HG02938 (cell line): ENCODE data around the gene ZHX3.

Experiments used
- ATAC-seq: cut with Tn5 transposase; IDR thresholded peaks from one replicate; pipeline ENCODE4 v1.9.1; 2021; ENCODE audit warnings: mild to moderate bottlenecking, moderate library complexity; ENCODE audit not compliant: unreplicated experiment

Gene ZHX3

DNA sequence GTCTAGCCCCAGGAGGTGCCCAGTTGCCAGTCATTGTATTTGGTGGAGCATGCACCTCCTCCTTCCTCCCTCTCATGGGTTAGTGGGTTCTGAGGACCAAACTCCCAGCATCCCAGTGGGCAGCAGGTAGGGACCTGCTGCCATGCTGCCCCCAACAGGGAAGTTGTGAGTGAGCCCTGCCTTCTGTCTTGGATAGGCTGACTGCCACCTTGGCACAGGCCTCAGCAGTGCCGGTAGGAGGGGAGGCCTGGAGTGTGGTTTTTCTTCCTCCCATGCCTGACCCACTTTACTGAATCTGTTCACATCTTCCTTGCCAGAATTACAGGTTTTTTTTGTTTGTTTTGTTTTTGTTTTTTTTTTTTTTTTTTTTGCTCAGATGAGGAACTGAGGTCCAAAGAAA is 155.6 kb downstream of the ZHX3 start:
- ATAC-seq = no peak

DNA sequence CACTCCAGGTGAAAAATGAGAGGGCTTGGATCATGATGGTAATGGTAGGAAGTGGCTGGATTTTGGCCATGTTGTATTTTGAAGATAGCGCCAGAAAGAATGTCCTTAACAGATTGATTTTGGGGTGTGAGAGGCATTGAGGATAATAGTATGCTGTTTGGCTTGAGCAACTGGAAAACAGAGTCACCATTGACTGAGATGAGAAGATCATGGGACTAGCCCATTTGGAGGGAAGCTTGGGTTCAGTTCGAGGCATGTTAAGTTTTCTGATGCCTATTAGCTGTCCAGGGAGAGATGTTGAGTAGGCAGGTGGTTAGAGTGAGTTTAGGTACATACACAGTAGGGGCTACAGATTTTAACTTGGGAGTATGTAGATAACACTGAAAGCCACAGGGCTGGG is 156.8 kb downstream of the ZHX3 start:
- ATAC-seq = no peak

DNA sequence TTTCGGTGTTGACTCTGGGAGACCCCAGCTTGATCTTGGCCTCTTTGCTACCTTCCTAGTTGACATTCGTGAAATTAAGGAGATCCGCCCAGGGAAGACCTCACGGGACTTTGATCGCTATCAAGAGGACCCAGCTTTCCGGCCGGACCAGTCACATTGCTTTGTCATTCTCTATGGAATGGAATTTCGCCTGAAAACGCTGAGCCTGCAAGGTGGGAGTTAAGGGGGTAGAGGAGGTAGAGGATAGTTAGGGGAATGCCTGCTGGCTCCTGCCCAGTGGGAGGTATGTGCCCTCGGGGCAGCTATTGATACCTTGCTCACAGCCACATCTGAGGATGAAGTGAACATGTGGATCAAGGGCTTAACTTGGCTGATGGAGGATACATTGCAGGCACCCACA is 158.0 kb downstream of the ZHX3 start:
- no peak for ATAC-seq

DNA sequence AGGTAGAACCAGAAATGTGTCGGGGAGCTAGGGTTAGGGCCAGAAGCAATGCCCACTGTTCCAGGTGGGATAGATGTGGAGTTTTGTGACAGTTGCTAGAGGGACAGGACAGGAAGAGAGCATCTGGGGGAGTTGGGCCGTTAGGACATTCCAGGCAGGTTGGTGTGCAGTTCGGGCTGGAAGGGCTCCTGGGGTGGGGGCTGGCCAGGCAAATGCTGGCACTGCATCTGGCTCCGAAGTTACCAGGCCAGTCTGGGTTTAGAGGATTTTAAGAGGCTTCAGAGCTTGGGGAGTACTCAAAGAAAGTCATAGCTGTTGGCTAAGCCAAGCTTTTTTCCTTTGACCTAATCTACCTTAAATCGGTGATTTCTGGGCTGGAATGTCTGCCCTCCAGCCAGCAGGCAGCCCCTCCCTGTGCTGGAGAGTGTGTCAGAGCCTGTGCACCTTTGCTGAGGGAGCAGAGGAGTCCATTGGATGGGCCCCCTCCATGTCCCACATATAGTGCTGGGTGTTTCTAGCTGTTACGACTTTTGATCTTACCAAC is 159.4 kb downstream of the ZHX3 start:
- ATAC-seq = no peak

DNA sequence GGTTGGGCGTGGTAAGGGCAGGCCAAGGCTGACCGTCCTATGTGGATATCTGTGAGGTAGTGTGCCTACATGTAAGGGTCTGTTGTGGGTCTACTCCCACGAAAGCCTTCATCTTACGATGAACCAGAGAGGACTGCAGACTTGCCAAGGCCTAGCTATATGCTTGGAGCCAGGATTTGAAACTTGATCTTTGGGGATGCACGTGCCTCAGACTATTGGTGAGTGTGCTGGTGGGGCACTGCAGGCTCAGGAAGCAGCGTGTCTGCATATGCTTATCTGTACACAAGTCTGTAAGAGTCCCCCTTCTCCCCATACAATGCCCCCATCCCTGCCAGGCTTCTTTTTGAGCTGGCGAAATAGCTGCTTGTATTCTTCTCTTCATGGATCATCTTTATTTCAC is 162.3 kb downstream of the ZHX3 start:
- ATAC-seq = no peak

DNA sequence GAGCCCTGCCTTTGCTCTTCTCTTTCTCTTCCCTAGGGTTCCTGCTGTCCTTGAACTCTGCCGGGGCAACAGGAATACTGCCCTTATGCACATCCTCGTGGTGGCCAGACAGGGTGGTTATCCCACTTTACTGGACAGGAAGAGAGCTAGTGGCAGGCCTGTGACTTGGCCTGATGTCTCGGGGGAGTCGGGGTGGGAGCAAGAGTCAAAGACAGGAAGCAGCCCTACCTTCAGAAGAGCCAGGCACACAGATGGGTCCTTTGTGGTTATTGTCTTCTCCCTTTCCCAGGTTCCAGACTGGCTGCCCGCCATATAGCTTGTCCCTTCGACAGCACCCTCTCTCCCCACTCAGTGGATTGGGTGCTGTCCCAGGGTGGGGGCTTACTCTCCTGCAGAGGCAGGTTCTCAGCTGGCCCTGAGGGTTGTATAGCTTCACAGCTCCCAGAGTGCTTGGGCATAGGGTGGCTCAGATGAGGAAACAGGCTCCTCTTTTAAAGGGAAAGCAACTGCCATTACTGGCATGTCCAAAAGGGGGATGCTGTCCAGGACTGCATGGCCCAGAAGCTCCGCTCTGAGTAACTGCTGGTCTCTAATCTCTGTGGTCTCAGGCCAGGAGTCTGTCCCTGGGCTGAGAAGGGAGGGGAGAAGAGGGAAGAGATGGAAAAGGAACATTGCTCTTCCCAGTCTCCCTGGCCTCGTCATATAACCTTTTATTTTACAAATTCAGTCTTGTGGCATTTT is 162.9 kb downstream of the ZHX3 start:
- ATAC-seq = no peak

DNA sequence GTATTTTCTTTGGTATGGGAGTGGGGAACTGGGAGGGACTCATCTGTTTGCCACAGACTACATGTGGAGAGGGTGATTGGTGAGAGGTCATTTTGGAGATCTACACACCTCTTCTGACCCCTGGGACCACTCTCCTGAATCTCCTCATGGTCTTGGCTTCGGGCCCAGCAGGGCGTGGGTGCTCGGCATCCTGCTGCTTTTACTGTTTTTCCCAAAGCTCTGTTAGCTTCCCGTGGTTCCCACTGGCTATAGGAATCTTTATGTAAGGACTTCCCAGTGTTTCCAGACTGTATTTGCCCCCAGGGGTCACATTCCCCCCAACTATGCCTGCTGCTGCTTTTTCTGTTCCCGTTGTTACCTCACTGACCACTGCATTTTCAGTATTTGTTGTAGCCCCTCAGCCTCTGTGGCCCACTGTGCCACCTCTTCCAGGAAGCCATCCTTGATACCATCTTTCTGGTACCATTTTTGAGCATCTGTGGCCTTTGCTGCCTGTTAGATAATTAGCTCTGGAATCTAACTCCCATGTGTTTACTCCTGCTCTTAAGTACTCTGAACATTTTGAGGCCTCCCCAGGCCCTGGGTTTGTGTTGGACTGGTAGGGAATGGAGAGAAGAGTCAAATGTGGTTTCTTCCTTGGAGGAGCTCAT is 165.3 kb downstream of the ZHX3 start:
- ATAC-seq = no peak

DNA sequence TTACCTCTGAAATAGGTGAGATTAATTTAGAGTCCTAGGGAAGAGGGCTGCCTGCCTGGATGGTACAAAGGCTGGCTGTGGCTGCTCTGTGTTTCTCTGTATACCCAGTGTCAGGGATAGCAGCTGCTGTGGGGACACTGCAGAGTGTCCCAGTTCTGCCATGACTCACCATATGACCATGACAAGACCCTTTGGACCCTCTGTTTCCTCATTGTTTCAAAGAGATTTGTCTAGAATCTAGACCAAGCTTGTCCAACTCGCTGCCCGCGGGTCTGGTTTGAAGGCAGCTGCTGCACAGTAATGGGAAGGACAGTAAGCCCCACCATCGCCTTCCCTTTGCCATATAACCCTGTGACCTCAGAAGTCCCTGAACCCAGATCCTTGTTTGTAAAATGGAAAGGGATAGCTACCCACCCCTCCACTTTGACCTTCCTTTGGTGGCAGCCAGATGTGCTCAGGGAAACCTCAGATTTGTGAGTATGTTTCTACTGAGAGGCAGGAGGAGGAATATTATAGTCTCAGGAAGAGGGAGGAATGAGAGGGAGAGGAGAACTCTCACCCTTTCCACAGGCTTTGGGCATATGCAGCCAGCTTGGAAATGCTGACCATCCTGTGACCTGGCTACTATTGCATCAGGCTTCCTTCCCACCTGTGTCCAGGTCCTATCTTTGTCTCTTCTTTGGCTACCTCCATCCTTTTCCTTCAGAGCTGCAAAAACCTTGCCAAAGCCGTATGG is 166.2 kb downstream of the ZHX3 start:
- no peak for ATAC-seq

DNA sequence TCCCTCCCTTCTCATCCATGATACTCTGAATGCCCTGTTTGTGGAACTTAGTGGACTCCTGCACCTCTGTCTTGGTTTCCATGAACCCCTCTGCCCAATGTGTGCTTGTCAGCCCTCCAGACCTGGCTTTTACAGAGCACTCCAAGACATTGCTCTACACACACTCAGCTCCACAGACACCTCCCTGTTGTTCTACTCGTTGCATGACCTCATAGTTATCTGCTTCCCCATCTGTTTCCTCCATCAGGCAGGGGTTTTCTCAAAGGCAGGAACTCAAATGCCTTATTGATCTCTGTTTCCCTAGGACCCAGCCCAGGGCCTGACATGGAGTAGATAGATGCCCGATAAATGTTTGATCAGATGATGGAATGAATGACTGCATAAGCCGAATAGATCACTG is 166.9 kb downstream of the ZHX3 start:
- no peak for ATAC-seq

DNA sequence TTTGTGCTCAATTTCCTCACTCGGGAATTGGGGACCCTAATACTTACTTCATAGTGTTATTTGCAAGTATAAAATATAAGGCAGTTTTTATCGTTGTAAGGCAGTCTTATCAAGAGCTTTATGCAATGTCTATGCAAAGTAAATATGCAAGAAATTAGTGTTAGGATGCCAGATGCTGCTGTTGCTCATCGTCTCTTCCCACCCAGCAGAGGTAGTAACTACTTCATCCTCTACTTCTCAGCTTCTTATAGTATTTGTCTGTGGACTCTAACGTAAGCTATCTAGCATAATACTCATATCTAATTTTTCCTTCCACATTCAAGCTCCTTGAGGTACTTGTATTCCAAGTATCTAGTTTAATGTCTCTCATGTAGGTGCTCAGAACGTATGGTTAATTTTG is 168.6 kb downstream of the ZHX3 start:
- ATAC-seq = no peak

DNA sequence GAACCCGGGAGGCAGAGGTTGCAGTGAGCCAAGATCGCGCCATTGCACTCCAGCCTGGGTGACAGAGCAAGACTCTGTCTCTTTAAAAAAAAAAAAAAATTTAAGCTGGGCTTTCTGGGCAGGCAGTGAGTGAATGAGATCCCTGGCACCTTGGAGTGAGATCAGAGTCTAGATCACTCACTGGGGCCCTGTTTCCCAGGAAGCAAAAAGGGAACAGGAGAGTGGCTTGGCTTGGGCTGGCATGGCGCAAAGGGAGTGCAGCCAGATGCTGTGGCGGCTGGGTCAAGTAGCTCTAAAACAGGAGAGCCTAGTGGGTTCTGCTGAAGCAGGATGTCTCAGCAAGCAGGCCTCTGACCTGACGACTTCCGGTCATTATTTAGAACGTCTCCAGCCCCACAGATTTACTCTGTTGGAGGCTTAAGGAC is 169.8 kb downstream of the ZHX3 start:
- ATAC-seq = no peak

DNA sequence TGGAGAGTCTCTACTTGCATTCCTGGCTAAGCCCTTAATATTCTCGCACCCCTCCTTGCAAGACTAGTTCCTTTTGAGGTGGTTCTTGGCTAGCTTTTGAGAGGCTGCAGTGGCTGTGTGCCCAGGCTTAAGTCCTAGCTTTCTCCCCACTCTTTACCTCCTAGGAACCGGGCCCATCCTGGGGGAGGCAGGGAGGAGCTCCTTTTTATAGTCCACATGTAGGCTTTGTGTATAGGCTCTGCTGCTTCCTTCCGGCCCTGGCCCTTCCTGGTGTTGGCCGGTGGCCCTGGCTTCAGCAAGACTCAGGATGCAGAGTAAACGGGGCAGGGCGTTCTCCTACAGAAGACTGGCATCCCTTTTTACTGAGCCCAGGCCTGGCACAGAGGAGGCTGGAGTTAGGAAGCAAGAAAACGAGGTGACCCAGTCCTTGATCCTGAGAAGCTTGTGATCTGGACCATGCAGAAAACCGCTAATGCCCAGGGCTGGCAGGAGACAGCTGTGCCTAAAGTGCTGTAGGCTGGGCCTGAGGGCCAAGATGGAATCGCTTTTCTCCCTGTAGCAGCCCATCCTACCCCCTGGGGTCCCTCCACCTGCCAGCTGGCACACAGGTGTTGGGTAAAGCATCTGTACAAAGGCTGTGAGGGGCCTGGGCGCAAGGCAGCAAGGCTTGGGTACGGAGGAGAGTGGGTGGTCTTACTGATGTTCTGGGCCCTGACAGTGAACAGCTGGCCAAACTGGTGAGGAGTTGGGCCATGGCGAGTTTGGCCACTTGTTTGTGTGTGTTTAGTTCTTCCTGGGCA is 171.5 kb downstream of the ZHX3 start:
- ATAC-seq = no peak

DNA sequence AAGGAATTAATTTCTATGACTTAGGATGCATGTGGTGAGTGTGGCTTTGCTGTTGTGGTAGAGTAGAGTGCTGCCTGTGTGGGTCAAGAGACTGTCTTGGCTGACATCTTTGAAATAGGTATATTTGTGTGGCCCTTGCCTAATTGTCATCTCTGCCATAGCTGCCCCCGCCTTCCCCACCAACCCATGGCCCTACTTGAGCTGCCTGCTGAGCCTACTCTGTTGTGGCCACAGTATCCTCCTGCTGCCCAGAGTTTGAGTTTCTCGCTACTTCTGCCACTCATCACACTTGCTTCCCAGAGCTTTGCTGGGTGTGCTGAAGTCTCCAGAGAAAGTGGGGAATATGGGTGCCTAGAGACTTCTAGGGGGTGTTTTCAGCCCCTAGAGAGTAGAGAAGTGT is 172.2 kb downstream of the ZHX3 start:
- no peak for ATAC-seq

DNA sequence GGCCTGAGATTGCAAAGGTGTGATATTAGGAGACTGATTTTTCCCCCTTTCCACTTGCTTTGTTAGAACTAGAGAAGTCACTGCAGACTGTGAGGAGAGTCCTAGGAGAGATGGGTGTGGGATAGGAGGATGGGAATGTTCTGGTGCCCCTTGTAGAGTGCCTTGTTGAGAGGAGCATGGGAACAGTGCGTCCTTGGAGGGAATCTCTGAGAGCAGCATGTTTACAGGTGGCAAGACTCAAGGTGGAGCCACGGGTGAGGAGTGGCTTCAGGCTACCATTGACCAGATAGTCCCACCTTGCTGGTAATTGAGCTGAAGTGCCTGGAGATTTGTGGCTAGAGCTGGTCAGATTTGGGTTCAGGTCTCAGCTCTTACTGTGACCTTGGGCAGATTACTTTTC is 174.2 kb downstream of the ZHX3 start:
- no peak for ATAC-seq

DNA sequence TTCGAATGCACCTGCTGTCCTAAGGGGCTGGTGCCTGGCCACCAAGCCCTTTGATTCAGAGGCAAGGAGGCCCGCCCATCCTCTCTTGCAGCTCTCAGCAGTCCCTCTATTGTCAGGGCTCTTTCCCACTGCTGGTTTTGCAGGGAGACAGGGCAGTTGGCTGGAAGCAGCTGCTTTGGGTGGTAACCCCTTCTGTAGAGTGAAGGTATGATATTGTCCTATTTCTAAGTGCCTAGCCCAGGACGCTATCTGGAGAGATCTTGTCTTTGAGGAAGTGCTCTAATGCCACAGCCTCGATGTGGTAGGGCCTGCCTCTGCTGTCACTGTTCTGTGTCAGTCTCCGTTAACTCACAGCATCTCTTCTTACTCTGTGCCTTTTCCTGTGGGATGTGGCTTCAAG is 174.6 kb downstream of the ZHX3 start:
- ATAC-seq = no peak

DNA sequence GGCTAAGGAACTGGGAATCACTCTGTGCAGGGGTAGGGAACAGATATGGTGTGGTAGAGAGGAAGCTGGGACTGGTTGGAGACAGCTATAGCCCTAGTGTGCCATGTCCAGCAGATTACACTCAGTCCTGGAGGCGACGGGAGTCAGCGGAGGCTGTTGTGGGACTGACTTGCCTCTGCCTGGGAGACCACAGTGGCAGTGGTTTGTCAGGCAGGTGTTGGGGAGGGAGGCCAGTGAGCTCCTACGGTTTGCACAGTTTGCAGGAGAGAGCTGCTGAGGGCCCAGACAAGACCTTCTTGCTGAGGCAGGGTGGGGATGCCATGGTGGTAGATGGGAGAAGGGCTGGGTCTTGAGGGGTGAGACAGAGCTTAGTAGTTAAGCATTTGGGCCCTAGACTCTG is 175.3 kb downstream of the ZHX3 start:
- no peak for ATAC-seq

DNA sequence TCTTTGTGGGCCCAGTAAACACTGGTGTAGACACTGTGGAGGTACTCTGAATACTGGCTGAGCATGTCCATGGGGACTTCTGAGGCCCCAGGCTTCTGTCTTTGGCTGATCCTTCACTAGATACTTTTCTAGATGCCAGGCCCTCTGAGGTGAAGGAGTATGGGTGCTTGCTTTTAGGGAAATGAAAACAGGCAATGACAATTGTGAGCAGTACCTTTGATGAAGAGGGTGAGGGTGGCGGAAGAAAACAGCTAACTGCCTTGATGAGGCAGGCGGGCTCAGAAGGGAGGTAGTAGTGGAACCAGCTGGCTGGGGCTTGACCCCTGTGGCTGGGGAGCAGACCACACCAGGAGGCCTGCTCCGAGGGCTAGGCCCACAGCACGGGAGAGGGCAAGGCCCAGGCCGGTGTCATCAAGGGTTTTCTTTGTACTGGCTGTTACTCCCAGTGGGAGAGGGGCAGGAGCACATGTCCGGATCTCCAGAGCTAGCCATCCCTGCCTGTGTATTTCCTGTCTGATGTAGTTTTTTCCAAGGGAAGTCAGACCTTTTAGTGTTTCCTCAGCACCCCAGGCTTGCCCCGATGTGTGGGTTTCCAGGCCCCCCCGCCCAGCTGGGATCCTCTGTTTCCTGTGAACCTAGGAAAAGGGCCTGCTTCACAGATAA is 176.2 kb downstream of the ZHX3 start:
- no peak for ATAC-seq

DNA sequence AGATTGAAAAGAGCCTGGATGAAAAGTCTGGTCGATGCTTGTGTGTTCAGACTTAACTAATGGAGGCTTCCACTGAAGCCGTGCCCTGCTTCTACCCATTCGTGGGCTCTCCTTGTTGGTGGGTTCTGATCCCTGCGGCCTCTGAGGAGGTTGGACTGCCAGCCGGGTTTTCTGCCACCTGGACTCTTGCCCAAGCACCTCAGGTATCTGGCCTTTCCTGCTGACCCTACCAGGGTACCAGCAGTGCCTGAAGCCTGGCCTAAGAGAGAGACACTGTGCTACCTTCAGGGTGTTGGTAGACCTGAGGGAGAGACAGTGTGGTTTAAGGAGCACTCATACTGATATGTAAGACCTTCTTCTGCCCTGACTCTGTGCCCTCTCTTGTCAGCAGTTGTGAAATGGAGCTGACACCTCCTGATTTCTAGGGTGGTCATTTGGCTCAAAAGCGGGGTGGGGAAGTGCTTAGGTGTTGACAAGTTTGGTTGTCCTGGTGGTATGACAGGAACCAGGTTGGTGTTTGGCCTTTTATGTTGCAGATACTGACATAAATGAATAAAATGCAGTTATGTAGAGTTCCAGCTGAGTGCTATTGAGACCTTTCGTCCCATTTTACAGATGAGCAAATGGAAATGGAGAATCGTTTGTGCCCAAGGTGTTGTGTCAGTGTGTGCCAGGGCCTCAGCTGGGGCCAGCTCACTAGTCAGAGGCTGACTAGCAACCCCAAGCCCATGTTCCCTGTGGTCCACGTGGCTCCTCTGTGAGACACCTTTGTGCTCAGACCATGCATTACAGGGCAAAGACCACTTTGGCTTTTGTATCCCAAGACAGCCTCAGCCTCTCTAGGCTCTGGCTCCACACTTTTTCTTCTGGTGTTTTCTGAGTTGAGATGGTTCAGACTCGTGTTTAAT is 177.1 kb downstream of the ZHX3 start:
- ATAC-seq = no peak
